EL (cell line): ENCODE measurements around the gene FNDC7.
"Not testable (repeated sequence)": the region's sequence is repeated elsewhere in the genome, so short reads cannot be mapped to it uniquely, and the experiment has no call there.

Experiments used
- DNase-seq: peaks from one replicate; pipeline ENCODE4 v3.0.0-alpha.2; 2016

Gene FNDC7

GRCh38 chr1:108745980-108746381, 33.3 kb downstream of the FNDC7 start:
- DNase-seq, result no peak

- DNase-seq, result peak; percentile 97
Measured at GRCh38 chr1:108746382-108747170, 33.9 kb downstream of the FNDC7 start, which contains the start of gene STXBP3. Gene STXBP3, plus strand, starts transcription at chr1:108746674. Its CDS starts 64 bp downstream, at chr1:108746738.

- peak; percentile 89 for DNase-seq
Measured at GRCh38 chr1:108747171-108747850, 34.6 kb downstream of the FNDC7 start.

- no peak for DNase-seq
Measured at GRCh38 chr1:108747898-108748297, 35.2 kb downstream of the FNDC7 start.

GRCh38 chr1:108749081-108749480, 36.4 kb downstream of the FNDC7 start:
- no peak for DNase-seq

GRCh38 chr1:108750476-108751181, 37.9 kb downstream of the FNDC7 start:
- DNase-seq, result peak; percentile 9

- DNase-seq, result no peak
Measured at GRCh38 chr1:108753363-108753762, 40.7 kb downstream of the FNDC7 start.

- no peak for DNase-seq
Measured at GRCh38 chr1:108758796-108759195, 46.1 kb downstream of the FNDC7 start.

- no peak for DNase-seq
Measured at GRCh38 chr1:108767115-108767514, 54.4 kb downstream of the FNDC7 start.

GRCh38 chr1:108767708-108768107, 55.0 kb downstream of the FNDC7 start:
- no peak for DNase-seq

GRCh38 chr1:108777839-108778238, 65.1 kb downstream of the FNDC7 start:
- DNase-seq, result no peak

- DNase-seq, result no peak
Measured at GRCh38 chr1:108779455-108779854, 66.7 kb downstream of the FNDC7 start.

- DNase-seq, result no peak
Measured at GRCh38 chr1:108780937-108781574, 68.3 kb downstream of the FNDC7 start.

GRCh38 chr1:108781575-108781944, 68.9 kb downstream of the FNDC7 start:
- DNase-seq, result not testable (repeated sequence)

GRCh38 chr1:108785264-108785663, 72.6 kb downstream of the FNDC7 start:
- no peak for DNase-seq

GRCh38 chr1:108785880-108786279, 73.2 kb downstream of the FNDC7 start:
- no peak for DNase-seq

GRCh38 chr1:108791790-108792189, 79.1 kb downstream of the FNDC7 start:
- no peak for DNase-seq
